Kidney (tissue), 14 donors: ENCODE data around the gene MDN1. TPM values are rescaled to one million over a fixed set of nuclear protein-coding genes. Genes with fewer than 3 reads are reported as not detected.

Source experiments
- DNase-seq, 5 donors: peaks; one replicate each; pipeline ENCODE4 v3.0.0-alpha.2; 2013 to 2020
- FAIRE-seq: peaks from 2 replicates; lab custom pipeline; 2012; peaks lifted over from hg19 to GRCh38; lab: Jason Lieb, UNC
- H3K27ac ChIP-seq, 2 donors: one replicate each; pipeline ENCODE4 v1.7.0; 2013; ENCODE audit warnings: low read depth in 2 of 2, low read length in 2 of 2, inconsistent platforms in 1 of 2
- H3K27me3 ChIP-seq: one replicate; pipeline ENCODE4 v1.7.1; 2013; ENCODE audit warnings: low read length, inconsistent platforms; ENCODE audit not compliant: control insufficient read depth, insufficient read depth
- H3K36me3 ChIP-seq, 3 donors: one replicate each; pipeline versions ENCODE4 v1.7.0 to v1.7.1; 2013; ENCODE audit warnings: low read length in 3 of 3, control low read depth in 1 of 3, inconsistent platforms in 1 of 3; ENCODE audit not compliant: insufficient read depth in 3 of 3, control insufficient read depth in 2 of 3
- H3K4me1 ChIP-seq, 3 donors: one replicate each; pipeline versions ENCODE4 v1.7.0 to v1.7.1; 2013; ENCODE audit warnings: low read length in 3 of 3, inconsistent platforms in 1 of 3, low read depth in 1 of 3; ENCODE audit not compliant: control insufficient read depth in 2 of 3, insufficient read depth in 2 of 3
- H3K4me3 ChIP-seq, 3 donors: one replicate each; pipeline versions ENCODE4 v1.7.0 to v1.8.1; 2013; ENCODE audit warnings: low read length in 3 of 3, control low read depth in 1 of 3, inconsistent platforms in 1 of 3
- H3K9ac ChIP-seq, 3 donors: one replicate each; pipeline versions ENCODE4 v1.7.0 to v1.7.1; 2013; ENCODE audit warnings: low read length in 3 of 3, control low read depth in 1 of 3, inconsistent platforms in 1 of 3
- H3K9me3 ChIP-seq, 3 donors: one replicate each; pipeline versions ENCODE4 v1.7.0 to v1.7.1; 2013; ENCODE audit warnings: low read length in 3 of 3, control low read depth in 1 of 3, inconsistent platforms in 1 of 3; ENCODE audit not compliant: control insufficient read depth in 2 of 3, insufficient read depth in 1 of 3
- intact Hi-C: fragments of 100-400 bp; cut with DNase I; formaldehyde crosslinking; loops from one replicate; pipeline ENCODE4 v1.11.1; 2022
- polyA plus RNA-seq: library from polyadenylated mRNA; stranded (reverse); fragments of 350-450 nt; fragmentation: Illumina TruSeq; extraction: RNeasy Lipid Tissue Mini Kit (QIAGEN cat#74804); gene quantifications from one replicate; pipeline ENCODE4 v1.2.3, GENCODE V29; 2014; ENCODE audit warnings: low read depth, low replicate concordance; ENCODE audit not compliant: insufficient read depth
- total RNA-seq: library from RNA; stranded (reverse); fragmentation: NEBNext Ultra II Directional; extraction: Animal tissue kit (Norgen Biotek cat#: 25700); gene quantifications from one replicate; pipeline ENCODE4 v1.2.1, GENCODE V29; 2021
- TF ChIP-seq, protein P1 (sequence below): IDR thresholded peaks from 3 replicates; pipeline ENCODE4 v1.5.1; 2012; ENCODE audit warnings: mild to moderate bottlenecking, moderate library complexity, borderline replicate concordance; ENCODE audit not compliant: insufficient read depth; ENCODE audit errors: extremely low read depth
- donor health status: control.
- donor health status: control.
- donor health status: control.
- donor health status: control.
- donor health status: control.
- donor health status: DM: yes; HTN: yes; CAD: no.
- donor health status: Normal renal cell carcinoma (clear cell type).

Gene MDN1
- total and polyA plus RNA-seq, 2 donors from 2014 or later: 19.4 to 34.9 TPM

DNA sequence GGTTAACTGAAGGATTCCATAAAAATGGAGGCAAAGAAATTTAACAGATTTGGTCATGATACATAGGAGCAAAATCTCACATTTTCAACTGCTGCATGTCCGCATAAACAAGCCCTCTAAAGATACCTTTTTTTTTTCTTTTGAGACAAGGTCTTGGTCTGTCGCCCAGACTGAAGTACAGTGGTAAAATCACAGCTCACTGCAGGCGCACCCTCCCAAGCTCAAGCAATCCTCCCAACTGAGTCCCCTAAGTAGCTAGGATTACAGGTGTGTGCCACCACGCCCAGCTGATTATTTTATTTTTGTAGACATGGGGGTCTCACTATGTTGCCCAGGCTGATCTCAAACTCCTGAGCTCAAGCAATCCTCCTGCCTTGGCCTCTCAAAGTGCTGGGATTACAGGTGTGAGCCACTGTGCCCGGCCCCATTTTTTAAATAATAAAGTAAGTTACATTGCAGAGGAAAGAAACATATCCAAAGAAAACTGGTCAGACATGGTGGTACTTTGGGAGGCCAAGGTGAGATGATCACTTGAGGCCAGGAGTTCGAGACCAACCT, 13.7 kb downstream of the MDN1 start:
- DNase-seq (no peak), FAIRE-seq (no peak)
- no peak overlapping the region for H3K4me3 ChIP-seq
- H3K27ac ChIP-seq: no peak overlapping the region
- H3K36me3 ChIP-seq: peaks cover 0 to 4% (median 0%) of the 10 kb centered on the region in 3 donors
- no peaks in the 10 kb centered on the region for H3K27me3 ChIP-seq
- TF ChIP-seq, protein P1, sequence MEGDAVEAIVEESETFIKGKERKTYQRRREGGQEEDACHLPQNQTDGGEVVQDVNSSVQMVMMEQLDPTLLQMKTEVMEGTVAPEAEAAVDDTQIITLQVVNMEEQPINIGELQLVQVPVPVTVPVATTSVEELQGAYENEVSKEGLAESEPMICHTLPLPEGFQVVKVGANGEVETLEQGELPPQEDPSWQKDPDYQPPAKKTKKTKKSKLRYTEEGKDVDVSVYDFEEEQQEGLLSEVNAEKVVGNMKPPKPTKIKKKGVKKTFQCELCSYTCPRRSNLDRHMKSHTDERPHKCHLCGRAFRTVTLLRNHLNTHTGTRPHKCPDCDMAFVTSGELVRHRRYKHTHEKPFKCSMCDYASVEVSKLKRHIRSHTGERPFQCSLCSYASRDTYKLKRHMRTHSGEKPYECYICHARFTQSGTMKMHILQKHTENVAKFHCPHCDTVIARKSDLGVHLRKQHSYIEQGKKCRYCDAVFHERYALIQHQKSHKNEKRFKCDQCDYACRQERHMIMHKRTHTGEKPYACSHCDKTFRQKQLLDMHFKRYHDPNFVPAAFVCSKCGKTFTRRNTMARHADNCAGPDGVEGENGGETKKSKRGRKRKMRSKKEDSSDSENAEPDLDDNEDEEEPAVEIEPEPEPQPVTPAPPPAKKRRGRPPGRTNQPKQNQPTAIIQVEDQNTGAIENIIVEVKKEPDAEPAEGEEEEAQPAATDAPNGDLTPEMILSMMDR: no peak
- no peak overlapping the region for H3K9ac ChIP-seq
- H3K9me3 ChIP-seq: no peaks in the 10 kb centered on the region
- intact Hi-C loops: no loop called here
- H3K4me1 ChIP-seq: no peaks in the 10 kb centered on the region

DNA sequence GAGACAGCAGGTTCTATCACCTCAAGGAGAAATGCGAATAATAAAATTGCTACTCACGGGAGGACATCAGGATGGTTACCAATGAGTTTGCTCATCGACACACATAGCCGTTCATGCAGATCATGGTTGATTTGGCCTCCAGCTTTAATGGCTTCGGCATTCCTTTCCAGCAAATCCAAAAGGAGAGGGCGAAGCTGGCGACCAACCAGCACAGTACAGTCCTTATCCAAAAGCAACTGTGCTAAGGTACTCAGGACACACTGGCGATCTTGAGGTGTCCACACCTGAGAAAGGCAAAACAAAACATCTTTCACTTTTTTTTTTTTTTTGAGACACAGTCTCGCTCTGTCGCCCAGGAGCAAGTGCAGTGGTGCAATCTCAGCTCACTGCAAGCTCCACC, 16.3 kb downstream of the MDN1 start:
- intact Hi-C loops: no loop called here
- Histone ChIP-seq H3K36me3 (peaks cover 0 to 5% (median 4%) of the 10 kb centered on the region in 3 donors), H3K9ac (no peak overlapping the region), H3K4me1 (no peaks in the 10 kb centered on the region), H3K27ac (no peak overlapping the region), H3K9me3 (no peaks in the 10 kb centered on the region), H3K27me3 (no peaks in the 10 kb centered on the region), H3K4me3 (no peak overlapping the region)
- no peak for FAIRE-seq
- no peak for DNase-seq
- TF ChIP-seq, protein P1: no peak

DNA sequence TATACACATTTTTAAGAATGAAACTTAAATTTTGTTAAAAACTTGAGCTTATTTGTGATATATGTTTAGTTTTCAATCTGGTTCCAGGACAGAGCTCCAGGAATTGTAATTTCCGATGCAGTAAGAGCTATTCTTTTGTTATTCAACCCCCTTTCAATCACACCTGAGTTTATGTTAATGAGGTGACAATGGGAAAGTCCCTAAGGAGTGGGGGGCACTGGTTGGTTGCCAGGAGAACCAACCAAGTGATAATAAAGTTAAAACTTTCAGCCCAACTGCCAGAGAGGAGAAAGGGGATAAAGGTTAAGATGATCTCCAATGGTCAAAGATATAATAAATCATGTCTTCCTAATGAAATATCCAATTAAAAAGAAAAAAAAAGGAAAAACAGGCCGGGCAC, 19.8 kb downstream of the MDN1 start:
- H3K9ac ChIP-seq: no peak overlapping the region
- H3K27ac ChIP-seq: no peak overlapping the region
- FAIRE-seq: no peak

More for the DNA sequence above, 19.8 kb downstream of the MDN1 start:
- Histone ChIP-seq H3K36me3 (peaks cover 0 to 5% (median 4%) of the 10 kb centered on the region in 3 donors), H3K4me1 (no peaks in the 10 kb centered on the region), H3K27me3 (no peaks in the 10 kb centered on the region), H3K9me3 (no peaks in the 10 kb centered on the region), H3K4me3 (no peak overlapping the region)
- intact Hi-C loops: no loop called here
- TF ChIP-seq, protein P1: no peak
- no peak for DNase-seq
